ENCODE measurements around the gene PCSK2. TPM values are rescaled to one million over a fixed set of nuclear protein-coding genes. Genes with fewer than 3 reads are reported as not detected.

PCSK2 gene
- polyA plus RNA-seq, 1 donor from 2014 or later = 27.9 TPM

GRCh38 chr20:17463711-17464110 lies 236.9 kb downstream of the PCSK2 start:
- Histone ChIP-seq H3F3A (ENCODE audit: insufficient read depth, low read length, poor library complexity, severe bottlenecking) (no peaks in the 10 kb centered on the region), H3K79me2 (replicated peaks; ENCODE audit: insufficient read depth, low read length) (no peaks in the 10 kb centered on the region), H4K20me1 (ENCODE audit: insufficient read depth) (no peaks in the 10 kb centered on the region), H3K4me2 (ENCODE audit: low read length) (no peak overlapping the region), H2AFZ (ENCODE audit: low read depth, low read length) (no peak overlapping the region), H3K4me3 (ENCODE audit: low read length) (no peak overlapping the region), H3K9ac (ENCODE audit: low read length) (no peak overlapping the region), H3K27me3 (ENCODE audit: insufficient read depth, low read depth, low read length) (no peaks in the 10 kb centered on the region), H3K9me3 (ENCODE audit: low read length) (no peaks in the 10 kb centered on the region), H3K36me3 (ENCODE audit: insufficient read depth, low read length) (peaks cover 13% of the 10 kb centered on the region), H3K9me2 (ENCODE audit: insufficient read depth, low read length) (no peaks in the 10 kb centered on the region), H3K27ac (ENCODE audit: low read length) (no peak overlapping the region)
- TF ChIP-seq TAF1 (IDR thresholded peaks at IDR 0.05; ENCODE audit: low read depth) (no peak), EZH2 (IDR thresholded peaks at IDR 0.05; ENCODE audit: borderline replicate concordance, insufficient read depth, low read length, poor library complexity, severe bottlenecking) (no peak), EP300 (conservative IDR thresholded peaks at IDR 0.05; ENCODE audit: poor library complexity, severe bottlenecking) (no peak), RAD21 (conservative IDR thresholded peaks at IDR 0.05) (no peak), MXI1 (conservative IDR thresholded peaks at IDR 0.05; ENCODE audit: poor library complexity, severe bottlenecking) (no peak), REST (IDR thresholded peaks at IDR 0.05; ENCODE audit: borderline replicate concordance) (no peak), POLR2AphosphoS5 (IDR thresholded peaks at IDR 0.05) (no peak), SMC3 (conservative IDR thresholded peaks at IDR 0.05; ENCODE audit: poor library complexity) (no peak)
- TF ChIP-seq, protein P1, sequence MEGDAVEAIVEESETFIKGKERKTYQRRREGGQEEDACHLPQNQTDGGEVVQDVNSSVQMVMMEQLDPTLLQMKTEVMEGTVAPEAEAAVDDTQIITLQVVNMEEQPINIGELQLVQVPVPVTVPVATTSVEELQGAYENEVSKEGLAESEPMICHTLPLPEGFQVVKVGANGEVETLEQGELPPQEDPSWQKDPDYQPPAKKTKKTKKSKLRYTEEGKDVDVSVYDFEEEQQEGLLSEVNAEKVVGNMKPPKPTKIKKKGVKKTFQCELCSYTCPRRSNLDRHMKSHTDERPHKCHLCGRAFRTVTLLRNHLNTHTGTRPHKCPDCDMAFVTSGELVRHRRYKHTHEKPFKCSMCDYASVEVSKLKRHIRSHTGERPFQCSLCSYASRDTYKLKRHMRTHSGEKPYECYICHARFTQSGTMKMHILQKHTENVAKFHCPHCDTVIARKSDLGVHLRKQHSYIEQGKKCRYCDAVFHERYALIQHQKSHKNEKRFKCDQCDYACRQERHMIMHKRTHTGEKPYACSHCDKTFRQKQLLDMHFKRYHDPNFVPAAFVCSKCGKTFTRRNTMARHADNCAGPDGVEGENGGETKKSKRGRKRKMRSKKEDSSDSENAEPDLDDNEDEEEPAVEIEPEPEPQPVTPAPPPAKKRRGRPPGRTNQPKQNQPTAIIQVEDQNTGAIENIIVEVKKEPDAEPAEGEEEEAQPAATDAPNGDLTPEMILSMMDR (IDR thresholded peaks at IDR 0.05; ENCODE audit: poor library complexity, severe bottlenecking) = no peak

- TF ChIP-seq RAD21 (conservative IDR thresholded peaks at IDR 0.05) = no peak
- Histone ChIP-seq H3K4me2 (ENCODE audit: low read length) (no peak overlapping the region), H3K9ac (ENCODE audit: low read length) (no peak overlapping the region), H3K79me2 (replicated peaks; ENCODE audit: insufficient read depth, low read length) (no peaks in the 10 kb centered on the region), H3K9me2 (ENCODE audit: insufficient read depth, low read length) (no peaks in the 10 kb centered on the region), H2AFZ (ENCODE audit: low read depth, low read length) (no peak overlapping the region), H3K27ac (ENCODE audit: low read length) (no peak overlapping the region), H4K20me1 (ENCODE audit: insufficient read depth) (no peaks in the 10 kb centered on the region), H3K36me3 (ENCODE audit: insufficient read depth, low read length) (peaks cover 13% of the 10 kb centered on the region), H3K9me3 (ENCODE audit: low read length) (no peaks in the 10 kb centered on the region), H3K4me3 (ENCODE audit: low read length) (no peak overlapping the region), H3K27me3 (ENCODE audit: insufficient read depth, low read depth, low read length) (no peaks in the 10 kb centered on the region), H3F3A (ENCODE audit: insufficient read depth, low read length, poor library complexity, severe bottlenecking) (no peaks in the 10 kb centered on the region)
Observed at GRCh38 chr20:17465236-17465635, 238.4 kb downstream of the PCSK2 start.

- Histone ChIP-seq H2AFZ (ENCODE audit: low read depth, low read length) (no peak overlapping the region), H3K27me3 (ENCODE audit: insufficient read depth, low read depth, low read length) (no peaks in the 10 kb centered on the region), H4K20me1 (ENCODE audit: insufficient read depth) (no peaks in the 10 kb centered on the region), H3K4me2 (ENCODE audit: low read length) (no peak overlapping the region), H3K9ac (ENCODE audit: low read length) (no peak overlapping the region), H3K4me3 (ENCODE audit: low read length) (no peak overlapping the region), H3K27ac (ENCODE audit: low read length) (no peak overlapping the region), H3K36me3 (ENCODE audit: insufficient read depth, low read length) (peaks cover 13% of the 10 kb centered on the region), H3K79me2 (replicated peaks; ENCODE audit: insufficient read depth, low read length) (no peaks in the 10 kb centered on the region), H3K9me2 (ENCODE audit: insufficient read depth, low read length) (no peaks in the 10 kb centered on the region), H3F3A (ENCODE audit: insufficient read depth, low read length, poor library complexity, severe bottlenecking) (no peaks in the 10 kb centered on the region), H3K9me3 (ENCODE audit: low read length) (no peaks in the 10 kb centered on the region)
- TF ChIP-seq EP300 (conservative IDR thresholded peaks at IDR 0.05; ENCODE audit: poor library complexity, severe bottlenecking) (no peak), MXI1 (conservative IDR thresholded peaks at IDR 0.05; ENCODE audit: poor library complexity, severe bottlenecking) (no peak), EZH2 (IDR thresholded peaks at IDR 0.05; ENCODE audit: borderline replicate concordance, insufficient read depth, low read length, poor library complexity, severe bottlenecking) (no peak), RAD21 (conservative IDR thresholded peaks at IDR 0.05) (no peak), TAF1 (IDR thresholded peaks at IDR 0.05; ENCODE audit: low read depth) (no peak), POLR2AphosphoS5 (IDR thresholded peaks at IDR 0.05) (no peak), SMC3 (conservative IDR thresholded peaks at IDR 0.05; ENCODE audit: poor library complexity) (no peak), REST (IDR thresholded peaks at IDR 0.05; ENCODE audit: borderline replicate concordance) (no peak)
- TF ChIP-seq, protein P1 (IDR thresholded peaks at IDR 0.05; ENCODE audit: poor library complexity, severe bottlenecking) = no peak
Observed at GRCh38 chr20:17466641-17467040, 239.8 kb downstream of the PCSK2 start.
